Immature natural killer cell (primary cell): Measurements from ENCODE around the gene AQP2. TPM values are rescaled to one million over a fixed set of nuclear protein-coding genes. Genes with fewer than 3 reads are reported as not detected.

ENCODE experiments used
- DNase-seq, 3 donors: peaks; one replicate each; pipeline ENCODE4 v3.0.0; 2022; ENCODE audit warnings: mixed read lengths in 1 of 3
- H3K27ac Mint-ChIP-seq, 6 donors: one replicate each; pipeline ENCODE4 v1.8.0; 2020; ENCODE audit warnings: mixed read lengths in 6 of 6, mild to moderate bottlenecking in 5 of 6, inconsistent platforms in 4 of 6, moderate library complexity in 3 of 6
- H3K27me3 Mint-ChIP-seq, 3 donors: one replicate each; pipeline ENCODE4 v1.8.0; 2020 to 2021; ENCODE audit warnings: low read depth in 3 of 3, mild to moderate bottlenecking in 3 of 3, mixed read lengths in 3 of 3, moderate library complexity in 3 of 3, inconsistent platforms in 1 of 3
- H3K36me3 Mint-ChIP-seq, 3 donors: one replicate each; pipeline ENCODE4 v1.8.0; 2020; ENCODE audit warnings: mixed read lengths in 3 of 3, inconsistent platforms in 2 of 3, mild to moderate bottlenecking in 2 of 3
- H3K4me1 Mint-ChIP-seq, 2 donors: one replicate each; pipeline ENCODE4 v1.8.0; 2020; ENCODE audit warnings: inconsistent platforms in 2 of 2, mild to moderate bottlenecking in 2 of 2, mixed read lengths in 2 of 2, moderate library complexity in 1 of 2
- H3K4me3 Mint-ChIP-seq, 5 donors: one replicate each; pipeline ENCODE4 v1.8.0; 2020; ENCODE audit warnings: mild to moderate bottlenecking in 5 of 5, mixed read lengths in 5 of 5, inconsistent platforms in 3 of 5, moderate library complexity in 3 of 5
- H3K9me3 Mint-ChIP-seq, 6 donors: one replicate each; pipeline ENCODE4 v1.8.0; 2020; ENCODE audit warnings: mild to moderate bottlenecking in 6 of 6, mixed read lengths in 6 of 6, inconsistent platforms in 4 of 6, moderate library complexity in 3 of 6
- polyA plus RNA-seq, 3 donors: library from polyadenylated mRNA; unstranded; fragments of 300-500 nt; fragmentation: Illumina TruSeq; gene quantifications; one replicate each; pipeline ENCODE4 v1.2.3, GENCODE V29; 2021

Gene AQP2
- polyA plus RNA-seq, 3 donors from 2014 or later = not detected

DNA sequence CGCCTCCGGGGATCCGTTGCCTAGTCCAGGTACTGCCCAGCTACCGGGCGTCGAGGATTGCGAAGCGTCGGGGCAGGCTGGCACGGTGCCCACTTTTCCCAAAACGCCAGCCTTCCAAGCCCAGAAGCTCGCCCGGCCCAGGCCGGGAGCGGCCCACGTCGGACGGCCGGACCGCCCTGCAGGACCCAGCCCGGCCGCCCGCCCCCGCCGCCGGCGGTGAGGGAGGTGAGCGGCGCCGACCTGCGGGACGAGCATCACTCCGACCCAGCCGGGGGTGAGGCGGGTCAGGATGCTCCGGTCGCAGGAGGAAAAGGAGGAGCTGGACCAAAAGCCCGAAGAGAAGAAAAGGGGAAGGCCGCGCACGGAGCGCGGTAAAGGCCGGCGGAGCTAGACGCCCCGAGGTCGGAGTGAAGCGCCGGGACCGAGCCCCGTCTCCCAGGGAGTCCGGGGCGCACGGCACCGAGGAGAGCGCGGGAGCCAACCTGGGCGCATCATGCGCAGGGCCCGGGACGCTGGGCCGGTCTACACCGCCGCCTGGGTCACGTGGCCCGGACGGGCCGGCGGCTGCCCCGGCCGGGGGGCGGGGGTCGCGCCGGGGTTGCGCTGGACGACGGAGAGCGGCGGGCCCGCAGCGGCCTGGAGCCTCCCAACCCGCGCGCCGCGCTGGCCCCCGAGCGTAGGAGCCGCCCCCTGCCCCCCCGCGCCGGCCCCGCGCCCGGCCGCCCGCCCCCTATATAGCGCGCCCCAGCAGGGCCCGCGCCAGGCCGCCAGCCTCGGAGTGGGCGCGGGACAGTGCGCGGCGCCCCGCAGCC, 10.8 kb downstream of the AQP2 start, which contains the start of gene AQP5:
Gene AQP5 (plus strand): TSS at position 762 of the 812 bp plus-strand sequence. CDS start 146 bp downstream, outside the sequence.
- no peak within 1 kb of the TSS for H3K27ac Mint-ChIP-seq
- peaks cover 5 to 9% of the 10 kb centered on the region in 2 donors for H3K4me1 Mint-ChIP-seq
- DNase-seq = no peak
- peaks cover 21 to 32% (median 25%) of the 10 kb centered on the region in 3 donors for H3K27me3 Mint-ChIP-seq
- peaks cover 0 to 6% (median 0%) of the 10 kb centered on the region in 6 donors for H3K9me3 Mint-ChIP-seq
- H3K36me3 Mint-ChIP-seq = peaks cover 0 to 7% (median 4%) of the 10 kb centered on the region in 3 donors
- H3K4me3 Mint-ChIP-seq = peak within 1 kb of the TSS in 4 of 5 donors; percentile 22 to 75 (median 46)

DNA sequence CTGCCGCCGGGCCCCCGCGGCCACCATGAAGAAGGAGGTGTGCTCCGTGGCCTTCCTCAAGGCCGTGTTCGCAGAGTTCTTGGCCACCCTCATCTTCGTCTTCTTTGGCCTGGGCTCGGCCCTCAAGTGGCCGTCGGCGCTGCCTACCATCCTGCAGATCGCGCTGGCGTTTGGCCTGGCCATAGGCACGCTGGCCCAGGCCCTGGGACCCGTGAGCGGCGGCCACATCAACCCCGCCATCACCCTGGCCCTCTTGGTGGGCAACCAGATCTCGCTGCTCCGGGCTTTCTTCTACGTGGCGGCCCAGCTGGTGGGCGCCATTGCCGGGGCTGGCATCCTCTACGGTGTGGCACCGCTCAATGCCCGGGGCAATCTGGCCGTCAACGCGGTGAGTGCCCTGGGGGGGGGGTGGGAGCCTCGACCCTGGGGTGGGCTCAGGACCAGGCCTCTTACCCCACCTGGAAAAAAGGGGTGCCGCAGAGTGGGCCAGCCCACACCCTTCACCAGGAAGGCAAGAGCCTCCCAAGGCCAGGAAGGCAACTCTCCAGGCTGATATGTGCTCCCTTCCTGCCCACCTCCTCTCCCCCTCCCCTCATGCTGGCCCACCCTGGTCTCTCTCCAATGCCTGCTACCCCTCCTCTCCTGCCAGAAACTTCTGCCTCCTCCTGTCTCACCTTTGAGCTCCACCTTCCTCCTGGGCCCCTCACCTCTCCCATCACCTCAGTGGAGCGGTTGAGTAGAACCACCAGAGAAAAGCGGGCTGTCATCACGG, 11.6 kb downstream of the AQP2 start:
- Mint-ChIP-seq H3K27me3 (peaks cover 21 to 29% (median 25%) of the 10 kb centered on the region in 3 donors), H3K9me3 (peaks cover 0 to 6% (median 0%) of the 10 kb centered on the region in 6 donors), H3K36me3 (peaks cover 0 to 7% (median 4%) of the 10 kb centered on the region in 3 donors), H3K4me1 (peaks cover 7 to 17% of the 10 kb centered on the region in 2 donors), H3K4me3 (no peak overlapping the region), H3K27ac (no peak overlapping the region)
- DNase-seq = no peak

DNA sequence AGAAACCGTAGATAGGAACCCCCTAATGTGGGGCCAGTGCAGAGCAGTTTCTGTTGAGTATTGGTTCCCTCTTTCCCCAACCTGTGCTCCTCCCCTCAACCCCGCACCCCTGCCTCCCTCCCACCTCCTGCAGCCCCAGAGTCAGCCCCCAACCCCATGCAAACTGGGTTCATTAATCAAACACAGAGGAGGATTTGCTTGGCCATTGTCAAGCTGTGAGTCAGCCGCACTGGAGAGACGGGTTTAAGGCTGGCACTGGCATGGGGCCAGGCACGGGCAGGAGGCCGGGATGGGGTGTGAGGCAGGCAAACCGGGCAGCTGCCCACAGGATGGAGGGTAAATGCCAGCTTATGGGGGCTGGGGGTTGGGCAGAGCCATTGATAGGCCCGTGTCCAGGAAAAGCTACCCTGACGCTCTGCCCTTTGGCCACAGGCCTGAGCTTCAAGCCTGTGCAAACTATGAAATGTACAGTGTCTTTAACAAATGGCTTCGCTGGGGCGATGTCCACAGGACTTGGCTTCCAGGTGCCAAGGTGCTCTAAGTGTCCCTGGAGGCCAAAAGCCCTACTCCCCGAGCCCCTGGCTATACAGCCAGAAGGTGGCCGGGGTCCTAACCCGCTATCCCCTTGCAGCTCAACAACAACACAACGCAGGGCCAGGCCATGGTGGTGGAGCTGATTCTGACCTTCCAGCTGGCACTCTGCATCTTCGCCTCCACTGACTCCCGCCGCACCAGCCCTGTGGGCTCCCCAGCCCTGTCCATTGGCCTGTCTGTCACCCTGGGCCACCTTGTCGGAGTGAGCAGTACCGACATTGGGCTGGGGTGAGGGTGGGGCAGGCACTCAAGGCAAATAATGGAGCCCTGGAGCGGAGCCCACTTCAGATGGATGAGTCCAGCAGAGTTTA, 12.6 kb downstream of the AQP2 start:
- Mint-ChIP-seq H3K36me3 (peaks cover 0 to 7% (median 4%) of the 10 kb centered on the region in 3 donors), H3K4me3 (no peak overlapping the region)

DNA sequence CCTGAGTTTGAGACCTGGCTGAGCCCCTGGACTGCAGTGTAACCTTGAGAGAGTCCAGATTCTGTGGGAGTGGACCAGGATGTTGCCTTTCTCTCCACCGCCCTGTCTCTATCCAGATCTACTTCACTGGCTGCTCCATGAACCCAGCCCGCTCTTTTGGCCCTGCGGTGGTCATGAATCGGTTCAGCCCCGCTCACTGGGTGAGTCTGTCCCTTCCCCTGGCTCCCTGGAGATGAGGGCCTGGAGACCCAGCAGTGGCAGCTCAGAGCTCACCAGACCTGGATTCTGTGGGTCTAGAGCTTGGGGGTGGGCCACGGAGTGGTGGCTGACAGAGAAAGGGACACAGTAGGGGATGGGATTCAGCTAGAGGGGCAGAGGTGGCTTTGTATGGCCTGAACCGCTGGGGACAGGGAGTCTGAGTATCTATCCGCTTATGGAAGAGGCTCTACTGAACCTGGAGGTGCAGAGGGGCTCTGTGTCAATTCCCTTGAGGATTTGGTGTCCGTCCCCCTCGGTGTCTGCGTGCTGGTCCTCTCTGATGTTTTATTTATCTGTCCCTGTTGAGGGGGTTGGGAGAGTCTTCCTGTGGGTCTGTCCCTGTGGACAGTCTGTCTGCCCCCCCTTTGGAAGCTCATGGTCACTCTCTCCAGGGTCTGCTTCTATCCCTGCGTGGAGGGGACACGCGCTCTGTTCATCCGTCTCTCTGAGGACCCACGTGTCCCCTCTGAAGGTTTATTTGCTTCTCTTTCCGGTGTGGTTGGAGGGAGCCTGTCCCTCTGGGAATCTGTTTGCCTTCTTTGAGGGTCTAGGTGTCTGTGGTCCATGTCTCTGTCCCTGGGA, 13.7 kb downstream of the AQP2 start:
- DNase-seq = no peak
- peaks cover 0 to 7% (median 4%) of the 10 kb centered on the region in 3 donors for H3K36me3 Mint-ChIP-seq
- H3K9me3 Mint-ChIP-seq = peaks cover 0 to 6% (median 0%) of the 10 kb centered on the region in 6 donors
- no peak overlapping the region for H3K4me3 Mint-ChIP-seq
- H3K4me1 Mint-ChIP-seq = peaks cover 11 to 18% of the 10 kb centered on the region in 2 donors
- peaks cover 15 to 25% (median 18%) of the 10 kb centered on the region in 3 donors for H3K27me3 Mint-ChIP-seq
- H3K27ac Mint-ChIP-seq = no peak overlapping the region

More for the DNA sequence above, 12.6 kb downstream of the AQP2 start:
- Mint-ChIP-seq H3K9me3 (peaks cover 0 to 6% (median 0%) of the 10 kb centered on the region in 6 donors), H3K27ac (no peak overlapping the region), H3K27me3 (peaks cover 17 to 27% (median 23%) of the 10 kb centered on the region in 3 donors), H3K4me1 (peaks cover 11 to 18% of the 10 kb centered on the region in 2 donors)
- no peak for DNase-seq

DNA sequence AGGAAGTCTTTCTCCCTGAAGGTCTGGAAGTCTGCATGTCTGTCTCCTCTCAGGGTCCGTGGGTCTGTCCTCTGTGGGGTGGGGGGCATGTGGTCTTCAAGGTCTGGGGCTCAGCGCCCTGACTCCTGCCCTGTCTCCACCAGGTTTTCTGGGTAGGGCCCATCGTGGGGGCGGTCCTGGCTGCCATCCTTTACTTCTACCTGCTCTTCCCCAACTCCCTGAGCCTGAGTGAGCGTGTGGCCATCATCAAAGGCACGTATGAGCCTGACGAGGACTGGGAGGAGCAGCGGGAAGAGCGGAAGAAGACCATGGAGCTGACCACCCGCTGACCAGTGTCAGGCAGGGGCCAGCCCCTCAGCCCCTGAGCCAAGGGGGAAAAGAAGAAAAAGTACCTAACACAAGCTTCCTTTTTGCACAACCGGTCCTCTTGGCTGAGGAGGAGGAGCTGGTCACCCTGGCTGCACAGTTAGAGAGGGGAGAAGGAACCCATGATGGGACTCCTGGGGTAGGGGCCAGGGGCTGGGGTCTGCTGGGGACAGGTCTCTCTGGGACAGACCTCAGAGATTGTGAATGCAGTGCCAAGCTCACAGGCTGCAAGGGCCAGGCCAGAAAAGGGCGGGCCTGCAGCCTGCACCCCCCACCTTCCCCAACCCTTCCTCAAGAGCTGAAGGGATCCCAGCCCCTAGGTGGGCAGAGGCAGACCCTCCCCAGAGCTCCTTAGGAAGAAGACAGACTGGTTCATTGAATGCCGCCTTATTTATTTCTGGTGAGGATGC, 14.5 kb downstream of the AQP2 start:
- H3K4me3 Mint-ChIP-seq = no peak overlapping the region
- H3K27me3 Mint-ChIP-seq = peaks cover 10 to 22% (median 18%) of the 10 kb centered on the region in 3 donors
- H3K9me3 Mint-ChIP-seq = peaks cover 0 to 6% (median 0%) of the 10 kb centered on the region in 6 donors
- H3K27ac Mint-ChIP-seq = no peak overlapping the region
- peaks cover 11 to 18% of the 10 kb centered on the region in 2 donors for H3K4me1 Mint-ChIP-seq
- peaks cover 0 to 7% (median 4%) of the 10 kb centered on the region in 3 donors for H3K36me3 Mint-ChIP-seq
- DNase-seq = no peak

DNA sequence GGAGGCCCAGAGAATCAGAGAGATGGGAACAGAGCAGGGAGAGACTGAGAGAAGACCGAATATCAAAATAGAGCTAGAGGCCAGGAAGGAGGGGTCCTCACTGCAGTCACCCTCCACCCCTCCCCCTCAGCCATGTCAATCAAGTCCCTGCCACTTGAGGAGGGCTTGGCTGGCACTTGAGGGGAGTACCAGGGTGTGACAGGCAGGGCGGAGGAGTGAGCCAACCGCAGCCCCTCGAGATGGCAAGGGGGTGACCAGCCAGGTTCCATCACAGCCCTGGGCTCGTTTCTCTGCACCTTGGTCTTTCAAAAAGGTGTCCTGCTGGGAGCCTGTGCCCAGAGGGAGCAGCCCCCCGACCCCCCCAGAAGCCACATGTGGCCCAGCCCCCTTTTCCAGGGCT, 15.3 kb downstream of the AQP2 start:
- H3K27ac Mint-ChIP-seq = no peak overlapping the region
- H3K4me3 Mint-ChIP-seq = no peak overlapping the region
- H3K4me1 Mint-ChIP-seq = peaks cover 6 to 11% of the 10 kb centered on the region in 2 donors
- H3K9me3 Mint-ChIP-seq = no peaks in the 10 kb centered on the region
- H3K27me3 Mint-ChIP-seq = peaks cover 2 to 17% (median 15%) of the 10 kb centered on the region in 3 donors
- no peak for DNase-seq
- H3K36me3 Mint-ChIP-seq = no peaks in the 10 kb centered on the region

DNA sequence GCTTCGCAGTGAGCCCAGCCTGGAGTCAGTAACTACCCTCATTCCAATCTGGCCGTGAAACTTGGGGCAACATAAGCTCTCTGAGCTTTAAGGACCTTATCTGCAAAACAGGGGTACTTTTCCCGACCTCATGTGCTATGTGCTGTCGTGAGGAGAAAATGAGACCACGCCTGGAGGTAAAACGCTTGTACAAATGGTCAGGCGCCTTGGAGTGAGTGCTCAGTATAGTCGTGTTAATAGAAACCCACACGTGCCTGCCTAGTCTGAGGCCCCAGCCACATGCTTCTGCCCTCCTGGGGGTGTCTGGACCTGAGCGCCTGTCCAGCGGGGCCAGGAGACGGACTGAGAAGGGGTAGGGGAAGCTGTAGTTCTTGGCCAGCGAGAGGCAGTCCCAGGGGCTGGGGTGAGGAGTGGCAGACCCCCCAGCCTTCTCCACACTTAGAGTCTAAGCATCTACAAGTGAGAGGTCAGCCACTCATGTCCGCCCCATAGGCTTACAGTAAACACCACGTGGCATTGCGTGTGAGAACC, 16.0 kb downstream of the AQP2 start:
- no peak for DNase-seq
- H3K4me3 Mint-ChIP-seq = peak overlapping the region in 2 of 5 donors; percentile 62 to 74
- no peak overlapping the region for H3K27ac Mint-ChIP-seq
- peaks cover 6 to 10% of the 10 kb centered on the region in 2 donors for H3K4me1 Mint-ChIP-seq
- no peaks in the 10 kb centered on the region for H3K9me3 Mint-ChIP-seq
- H3K27me3 Mint-ChIP-seq = peaks cover 2 to 17% (median 15%) of the 10 kb centered on the region in 3 donors
- H3K36me3 Mint-ChIP-seq = no peaks in the 10 kb centered on the region

DNA sequence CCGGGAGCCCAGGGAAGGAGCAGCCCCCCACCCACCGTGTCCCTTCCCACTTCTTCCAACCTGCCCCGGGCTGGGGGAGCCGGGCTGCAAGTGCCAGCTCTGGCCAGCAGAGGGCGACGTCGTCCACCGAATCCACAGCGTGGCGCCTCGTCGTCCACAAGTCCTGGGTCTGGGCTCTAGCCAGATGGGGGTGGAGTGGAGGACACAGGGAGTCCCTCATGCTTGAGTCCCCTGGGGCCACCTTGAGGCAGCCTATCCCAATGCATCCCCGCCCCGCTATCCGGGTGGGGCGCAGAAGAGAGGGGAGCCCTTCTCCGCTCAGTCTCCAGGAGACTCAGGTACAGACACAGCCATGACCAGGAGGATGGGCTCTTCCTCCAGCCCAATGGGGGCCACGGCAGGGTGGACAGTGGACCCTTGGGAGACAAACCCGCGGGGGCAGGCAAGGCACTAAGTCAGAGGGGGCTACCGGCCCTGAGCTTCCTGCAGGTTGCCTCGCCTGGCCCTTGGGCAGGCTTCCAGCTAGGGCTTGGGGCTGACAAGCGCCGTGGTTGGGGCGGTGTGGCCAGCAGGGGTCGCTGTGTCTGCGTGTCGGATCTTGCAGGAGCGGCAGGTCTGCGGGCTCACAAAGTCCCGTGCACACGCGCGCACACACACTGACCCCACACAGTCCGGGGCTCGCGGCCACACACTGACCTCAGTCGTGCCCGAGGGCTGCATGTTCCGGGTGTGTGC, 16.7 kb downstream of the AQP2 start:
- H3K36me3 Mint-ChIP-seq = no peaks in the 10 kb centered on the region
- H3K9me3 Mint-ChIP-seq = no peaks in the 10 kb centered on the region
- DNase-seq = peak; percentile 79 to 86 (median 84)
- peaks cover 2 to 17% (median 13%) of the 10 kb centered on the region in 3 donors for H3K27me3 Mint-ChIP-seq
- peak overlapping the region; percentile 58 to 80 (median 74) for H3K4me3 Mint-ChIP-seq
- H3K4me1 Mint-ChIP-seq = peaks cover 6 to 10% of the 10 kb centered on the region in 2 donors
- no peak overlapping the region for H3K27ac Mint-ChIP-seq

DNA sequence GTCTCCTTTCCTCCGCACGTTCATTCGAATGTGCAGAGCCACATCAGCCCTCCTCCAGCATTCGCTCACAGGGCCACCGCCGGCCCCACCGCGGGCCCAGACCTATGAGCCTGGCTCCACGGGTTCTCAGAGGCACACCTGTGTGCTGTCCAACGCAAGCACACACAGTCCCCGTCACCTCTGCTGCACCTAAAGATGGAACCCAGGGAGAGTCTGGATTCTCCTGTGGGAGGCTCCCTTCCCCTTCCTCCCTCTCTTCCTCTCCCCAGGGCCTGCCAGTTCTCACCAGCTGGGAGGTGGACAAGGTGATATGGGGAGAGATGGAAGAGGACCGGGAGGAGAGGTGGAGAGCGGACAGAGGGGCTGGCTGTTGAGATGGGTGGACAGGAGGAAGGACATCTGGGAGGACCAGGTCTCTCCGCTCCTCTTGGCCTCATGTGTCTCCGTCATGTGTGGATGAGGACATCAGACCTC, 17.3 kb downstream of the AQP2 start:
- peaks cover 2 to 17% (median 9%) of the 10 kb centered on the region in 3 donors for H3K27me3 Mint-ChIP-seq
- no peaks in the 10 kb centered on the region for H3K36me3 Mint-ChIP-seq
- H3K4me1 Mint-ChIP-seq = peaks cover 6 to 10% of the 10 kb centered on the region in 2 donors
- no peaks in the 10 kb centered on the region for H3K9me3 Mint-ChIP-seq
- DNase-seq = no peak
- no peak overlapping the region for H3K27ac Mint-ChIP-seq
- peak overlapping the region; percentile 58 to 80 (median 74) for H3K4me3 Mint-ChIP-seq

DNA sequence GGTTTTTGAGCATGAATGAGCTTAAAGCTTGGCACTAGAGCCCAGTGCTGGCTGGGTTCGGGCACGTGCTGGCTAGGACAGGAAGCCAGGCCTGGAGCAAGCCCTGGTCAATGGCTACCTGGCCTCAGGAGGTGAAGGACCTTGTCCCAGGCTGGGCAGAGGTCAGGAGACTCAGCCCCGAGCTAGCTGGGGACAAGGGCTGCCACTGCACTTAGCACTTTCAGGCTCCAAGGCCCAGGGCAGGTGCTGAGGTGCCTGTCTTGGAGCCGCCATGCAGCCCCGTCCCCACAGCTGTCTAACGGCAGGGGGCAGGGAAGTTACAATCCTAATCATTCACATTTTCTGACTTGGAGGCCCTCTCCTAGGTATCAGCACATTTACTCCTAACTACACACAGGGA, 17.9 kb downstream of the AQP2 start:
- peaks cover 6 to 10% of the 10 kb centered on the region in 2 donors for H3K4me1 Mint-ChIP-seq
- no peak overlapping the region for H3K4me3 Mint-ChIP-seq
- H3K27me3 Mint-ChIP-seq = peaks cover 2 to 17% (median 7%) of the 10 kb centered on the region in 3 donors

DNA sequence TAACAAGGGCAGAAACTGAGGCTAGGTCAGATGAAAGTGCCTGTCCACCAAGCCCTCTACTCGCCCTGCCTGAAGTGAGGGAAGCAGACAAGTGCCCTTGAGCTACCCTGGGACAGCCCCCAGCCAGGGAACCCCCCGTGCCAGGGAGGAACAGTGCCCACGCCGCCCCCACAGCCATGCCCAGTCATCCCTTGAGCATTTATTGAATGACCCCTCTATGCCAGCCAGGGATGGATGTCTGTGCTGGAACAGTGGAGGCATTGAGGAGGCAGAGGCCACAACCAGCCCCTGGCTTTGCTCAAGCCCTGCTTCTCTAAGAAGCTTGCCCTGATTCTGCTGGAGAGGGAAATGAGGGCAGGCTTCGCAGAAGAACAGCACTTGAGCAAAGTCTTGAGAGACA, 18.5 kb downstream of the AQP2 start:
- Mint-ChIP-seq H3K27ac (no peak overlapping the region), H3K4me3 (no peak overlapping the region), H3K9me3 (no peaks in the 10 kb centered on the region), H3K36me3 (no peaks in the 10 kb centered on the region), H3K27me3 (peaks cover 2 to 17% (median 7%) of the 10 kb centered on the region in 3 donors), H3K4me1 (peaks cover 6 to 10% of the 10 kb centered on the region in 2 donors)
- no peak for DNase-seq

More for the DNA sequence above, 17.9 kb downstream of the AQP2 start:
- no peaks in the 10 kb centered on the region for H3K9me3 Mint-ChIP-seq
- no peaks in the 10 kb centered on the region for H3K36me3 Mint-ChIP-seq
- no peak for DNase-seq
- H3K27ac Mint-ChIP-seq = no peak overlapping the region
